ENCODE data around the gene KIF5C. TPM values are rescaled to one million over a fixed set of nuclear protein-coding genes. Genes with fewer than 3 reads are reported as not detected.
A peak's percentile ranks its signal among the peaks of the same experiment; 100 is the strongest.

The KIF5C gene
- total and polyA plus RNA-seq, 2 of the 13 experiments (the other 11 are each of a cell fraction or from before 2014, with no cell fraction given): 0.15 to 0.20 TPM

DNA sequence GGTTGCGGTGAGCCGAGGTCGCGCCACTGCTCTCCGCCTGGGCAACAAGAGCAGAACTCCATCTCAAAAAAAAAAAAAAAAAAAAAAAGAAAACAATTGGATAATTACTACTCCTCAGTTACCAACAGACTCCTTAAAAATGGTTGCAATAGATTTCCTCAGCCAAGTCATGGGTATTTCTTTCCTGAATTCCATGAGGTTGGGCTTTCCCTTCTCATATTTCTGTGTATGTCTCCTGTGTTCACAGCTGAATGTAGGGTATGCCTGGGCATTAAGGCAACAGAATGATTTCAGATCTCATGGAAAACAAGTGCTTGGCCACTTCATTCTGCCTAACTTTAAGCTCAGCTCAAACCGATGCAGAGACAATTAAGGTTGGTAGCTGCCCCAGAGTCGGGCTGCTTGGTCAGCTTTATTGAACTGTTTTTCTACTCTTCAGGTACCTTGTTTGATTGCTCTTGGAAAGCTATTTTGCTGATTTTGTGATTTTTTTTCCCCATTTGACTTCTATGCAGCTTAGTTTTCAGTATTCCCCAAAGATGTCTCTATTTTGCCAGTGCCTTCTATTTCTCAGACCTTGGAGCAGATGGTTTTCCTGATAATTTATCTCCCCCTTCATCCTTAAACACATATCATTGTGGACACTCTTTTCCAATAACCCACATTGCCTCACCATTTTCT, 24.8 kb downstream of the KIF5C start:
- FAIRE-seq (no peak), DNase-seq (ENCODE audit: low spot score) (no peak), ATAC-seq (no peak)
- intact Hi-C loops (cut with micrococcal nuclease; ENCODE audit: unreplicated experiment): no loop called here
- CTCF ChIA-PET (ENCODE audit: low intra/inter-chr PET ratio, low total read pairs): no interaction called here
- POLR2A ChIA-PET: no interaction called here
- 65% methylated on average over 7 of the region's 7 CpGs for WGBS (ENCODE audit: low lambda C conversion rate)
- Histone ChIP-seq H3K27me3 (ENCODE audit: control insufficient read depth in 1 of 2, insufficient read depth in 2 of 2, low read length in 2 of 2) (peaks cover 0 to 29% of the 10 kb centered on the region in 2 experiments; a peak in 4 of 5 replicates), H3K79me2 (ENCODE audit: insufficient read depth, low read length) (no peaks in the 10 kb centered on the region), H3K4me2 (ENCODE audit: low read depth, low read length) (no peak overlapping the region), H2AFZ (ENCODE audit: low read length) (no peak overlapping the region), H4K20me1 (ENCODE audit: insufficient read depth, low read length) (no peaks in the 10 kb centered on the region), H3K9ac (ENCODE audit: insufficient read depth, low read depth, low read length) (no peak overlapping the region), H3K9me3 (ENCODE audit: low read length) (no peaks in the 10 kb centered on the region), H3K36me3 (replicated peaks in 1 of 2; ENCODE audit: control insufficient read depth in 1 of 2, insufficient read depth in 2 of 2, low read length in 2 of 2) (no peaks in the 10 kb centered on the region), H3K27ac (ENCODE audit: extremely low read length, insufficient read depth, low read length) (no peak overlapping the region), H3K4me1 (ENCODE audit: insufficient read depth, low read length) (no peaks in the 10 kb centered on the region), H3K4me3 (replicated peaks in 1 of 3; ENCODE audit: insufficient read depth in 1 of 3, low read depth in 2 of 3, low read length in 3 of 3) (no peak overlapping the region)
- no TSS peak for BruUV-seq (replicated peaks)
- in situ Hi-C loops (cut with HindIII; ENCODE audit: extremely low pct_ligation_motif_present, low pct_unique_long_range_greater_than_20kb): no loop called here
- TF ChIP-seq MAFK (conservative IDR thresholded peaks at IDR 0.05 in 1 of 2, IDR thresholded peaks at IDR 0.05 in 1 of 2; ENCODE audit: low read length in 2 of 2) (peak; percentile 68 to 76; a peak in 3 of 4 replicates), GFI1 (CRISPR knock-in tag; IDR thresholded peaks at IDR 0.05; ENCODE audit: borderline replicate concordance) (no peak), ZNF850 (CRISPR knock-in tag; conservative IDR thresholded peaks at IDR 0.05) (no peak), MAFF (IDR thresholded peaks at IDR 0.05; ENCODE audit: low read depth, low read length) (peak; percentile 70)
- TF ChIP-seq, protein P1, sequence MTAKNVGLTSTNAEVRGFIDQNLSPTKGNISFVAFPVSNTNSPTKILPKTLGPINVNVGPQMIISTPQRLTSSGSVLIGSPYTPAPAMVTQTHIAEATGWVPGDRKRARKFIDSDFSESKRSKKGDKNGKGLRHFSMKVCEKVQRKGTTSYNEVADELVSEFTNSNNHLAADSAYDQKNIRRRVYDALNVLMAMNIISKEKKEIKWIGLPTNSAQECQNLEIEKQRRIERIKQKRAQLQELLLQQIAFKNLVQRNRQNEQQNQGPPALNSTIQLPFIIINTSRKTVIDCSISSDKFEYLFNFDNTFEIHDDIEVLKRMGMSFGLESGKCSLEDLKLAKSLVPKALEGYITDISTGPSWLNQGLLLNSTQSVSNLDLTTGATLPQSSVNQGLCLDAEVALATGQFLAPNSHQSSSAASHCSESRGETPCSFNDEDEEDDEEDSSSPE (CRISPR knock-in tag; IDR thresholded peaks at IDR 0.05): no peak

DNA sequence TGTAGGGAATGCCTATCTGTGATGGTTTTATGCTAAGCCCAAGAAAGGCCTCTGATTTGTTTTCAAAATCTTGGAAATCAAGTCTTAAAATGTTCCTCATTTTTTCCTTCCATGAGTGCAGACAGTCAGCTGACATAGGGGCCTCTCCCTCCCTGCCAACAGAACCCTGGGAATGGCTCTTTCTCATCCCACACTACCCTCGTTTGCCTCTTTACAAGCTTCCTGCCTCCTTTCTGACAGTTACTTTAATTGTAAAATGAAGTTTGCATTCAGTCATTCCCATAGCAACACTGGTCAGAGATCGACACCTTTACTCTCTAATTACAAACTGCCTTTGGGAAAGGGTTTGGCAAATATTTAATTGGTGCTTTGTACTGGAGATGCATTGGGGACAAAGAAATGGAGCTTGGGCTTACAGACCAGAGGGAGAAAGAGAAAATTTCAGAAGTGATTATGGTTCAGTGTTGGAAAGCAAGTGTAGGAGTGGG, 25.4 kb downstream of the KIF5C start:
- ChIA-PET CTCF (ENCODE audit: low intra/inter-chr PET ratio, low total read pairs) (no interaction called here), POLR2A (no interaction called here)
- ATAC-seq: no peak
- H3K4me1 ChIP-seq (ENCODE audit: insufficient read depth, low read length): no peaks in the 10 kb centered on the region
- H3K4me2 ChIP-seq (ENCODE audit: low read depth, low read length): no peak overlapping the region
- FAIRE-seq: no peak
- H4K20me1 ChIP-seq (ENCODE audit: insufficient read depth, low read length): no peaks in the 10 kb centered on the region
- TF ChIP-seq KLF13 (CRISPR knock-in tag; IDR thresholded peaks at IDR 0.05) (no peak), ZFP37 (CRISPR knock-in tag; IDR thresholded peaks at IDR 0.05; ENCODE audit: borderline replicate concordance) (no peak), NFIC (IDR thresholded peaks at IDR 0.05; ENCODE audit: low read length) (no peak)
- TF ChIP-seq, protein P2, sequence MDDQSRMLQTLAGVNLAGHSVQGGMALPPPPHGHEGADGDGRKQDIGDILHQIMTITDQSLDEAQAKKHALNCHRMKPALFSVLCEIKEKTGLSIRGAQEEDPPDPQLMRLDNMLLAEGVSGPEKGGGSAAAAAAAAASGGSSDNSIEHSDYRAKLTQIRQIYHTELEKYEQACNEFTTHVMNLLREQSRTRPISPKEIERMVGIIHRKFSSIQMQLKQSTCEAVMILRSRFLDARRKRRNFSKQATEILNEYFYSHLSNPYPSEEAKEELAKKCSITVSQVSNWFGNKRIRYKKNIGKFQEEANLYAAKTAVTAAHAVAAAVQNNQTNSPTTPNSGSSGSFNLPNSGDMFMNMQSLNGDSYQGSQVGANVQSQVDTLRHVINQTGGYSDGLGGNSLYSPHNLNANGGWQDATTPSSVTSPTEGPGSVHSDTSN (CRISPR knock-in tag; IDR thresholded peaks at IDR 0.05; ENCODE audit: borderline replicate concordance): no peak
- no peak overlapping the region for H3K4me3 ChIP-seq (replicated peaks in 1 of 3; ENCODE audit: insufficient read depth in 1 of 3, low read depth in 2 of 3, low read length in 3 of 3)
- in situ Hi-C loops (cut with HindIII; ENCODE audit: extremely low pct_ligation_motif_present, low pct_unique_long_range_greater_than_20kb): no loop called here
- H2AFZ ChIP-seq (ENCODE audit: low read length): no peak overlapping the region
- no peaks in the 10 kb centered on the region for H3K9me3 ChIP-seq (ENCODE audit: low read length)
- no peak overlapping the region for H3K27ac ChIP-seq (ENCODE audit: extremely low read length, insufficient read depth, low read length)
- no peaks in the 10 kb centered on the region for H3K79me2 ChIP-seq (ENCODE audit: insufficient read depth, low read length)
- intact Hi-C loops (cut with micrococcal nuclease; ENCODE audit: unreplicated experiment): no loop called here
- DNase-seq (ENCODE audit: low spot score): no peak
- no peak overlapping the region for H3K9ac ChIP-seq (ENCODE audit: insufficient read depth, low read depth, low read length)
- no TSS peak for BruUV-seq (replicated peaks)
- H3K27me3 ChIP-seq (ENCODE audit: control insufficient read depth in 1 of 2, insufficient read depth in 2 of 2, low read length in 2 of 2): peaks cover 0 to 29% of the 10 kb centered on the region in 2 experiments; a peak in 4 of 5 replicates
- H3K36me3 ChIP-seq (replicated peaks in 1 of 2; ENCODE audit: control insufficient read depth in 1 of 2, insufficient read depth in 2 of 2, low read length in 2 of 2): no peaks in the 10 kb centered on the region
- 0% methylated on average over 2 of the region's 2 CpGs for WGBS (ENCODE audit: low lambda C conversion rate)
